Stimulated activated CD8-positive, alpha-beta memory T cell treated with anti-CD3 and anti-CD28 coated beads, Interleukin-4, amount 100 ng/mL, for 48 hours (primary cell): ENCODE results near the gene CAT.

Experiments used
- DNase-seq: peaks from one replicate; pipeline ENCODE4 v3.0.0-alpha.2; 2020

The CAT gene

DNA sequence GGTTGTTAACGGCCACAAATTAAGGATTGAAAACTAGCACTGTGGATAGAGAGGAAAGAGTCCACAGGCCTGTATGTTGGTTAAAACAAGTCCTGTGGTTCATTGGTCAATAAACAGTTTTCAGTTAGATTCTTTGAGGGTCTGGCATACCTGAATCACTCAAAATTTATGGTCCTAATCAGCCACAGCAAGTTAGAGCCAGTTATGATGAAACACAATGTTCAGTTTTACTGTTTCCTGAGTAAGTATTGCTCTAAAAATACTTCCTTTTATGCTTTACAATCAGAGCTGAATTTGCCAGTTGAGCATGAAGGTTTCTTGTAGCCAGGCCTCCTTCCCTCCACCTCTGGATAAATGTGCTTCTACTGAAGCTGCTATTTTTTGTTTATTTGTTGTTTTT is 12.9 kb upstream of the CAT start:
- DNase-seq: no peak

- no peak for DNase-seq
Observed at GRCh38 chr11:34426766-34427185, 12.0 kb upstream of the CAT start.

DNA sequence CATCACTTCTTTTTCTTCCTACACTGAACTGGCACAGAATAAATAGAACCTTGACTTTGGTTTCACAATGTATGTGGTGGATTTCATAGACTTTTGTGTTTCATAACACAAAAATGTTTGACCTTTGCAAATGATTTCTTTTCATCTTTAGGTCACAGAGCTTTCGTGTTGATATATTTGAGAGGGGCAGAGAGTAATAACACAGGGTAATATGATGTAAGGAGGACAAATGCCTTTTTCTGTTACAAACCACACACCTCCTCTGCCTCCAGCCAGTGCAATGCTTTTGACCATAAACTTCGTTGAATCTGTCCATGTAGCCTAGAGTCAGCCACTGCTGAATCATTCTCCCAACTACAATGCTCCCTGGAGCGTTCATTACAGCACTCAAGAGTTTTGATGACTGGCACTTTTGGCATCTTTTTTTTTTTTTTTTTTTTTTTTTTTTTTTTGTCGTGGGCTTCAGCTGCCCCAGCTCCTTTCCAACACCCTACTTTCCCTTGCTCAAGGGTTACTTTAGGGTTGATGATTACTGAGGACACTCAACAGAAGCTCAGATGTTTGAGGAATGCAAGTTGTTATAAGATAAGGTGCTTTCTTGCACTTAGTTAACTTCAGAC is 11.4 kb upstream of the CAT start:
- DNase-seq: no peak

- no peak for DNase-seq
Observed at GRCh38 chr11:34431979-34432378, 6.8 kb upstream of the CAT start.

- DNase-seq: no peak
Observed at GRCh38 chr11:34432822-34433221, 5.9 kb upstream of the CAT start.

- DNase-seq: no peak
Observed at GRCh38 chr11:34433899-34434298, 4.8 kb upstream of the CAT start.

- no peak for DNase-seq
Observed at GRCh38 chr11:34437224-34438125, 1.3 kb upstream of the CAT start.

- DNase-seq: no peak
Observed at GRCh38 chr11:34439610-34440198, 970 bp downstream of the CAT start.

DNA sequence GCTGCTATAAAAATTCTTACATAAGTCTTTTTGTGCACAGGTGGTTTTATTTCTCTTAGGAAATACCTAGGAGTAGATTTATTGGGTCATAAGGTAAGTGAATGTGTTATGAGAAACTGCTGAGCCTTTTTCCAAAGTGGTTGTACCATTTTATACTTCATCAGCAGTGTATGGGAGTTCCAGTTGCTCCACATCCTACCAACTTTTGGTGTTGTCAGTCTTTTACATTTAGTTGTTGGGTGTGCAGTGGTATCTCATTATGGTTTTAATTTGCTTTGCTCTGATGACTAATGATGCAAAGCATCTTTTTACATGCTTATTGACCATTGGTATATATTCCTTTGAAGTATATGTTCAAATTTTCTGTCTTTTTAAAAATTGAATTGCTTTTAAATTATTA is 3.1 kb downstream of the CAT start:
- no peak for DNase-seq

- no peak for DNase-seq
Observed at GRCh38 chr11:34443136-34443535, 4.4 kb downstream of the CAT start.

- no peak for DNase-seq
Observed at GRCh38 chr11:34444428-34444827, 5.7 kb downstream of the CAT start.

DNA sequence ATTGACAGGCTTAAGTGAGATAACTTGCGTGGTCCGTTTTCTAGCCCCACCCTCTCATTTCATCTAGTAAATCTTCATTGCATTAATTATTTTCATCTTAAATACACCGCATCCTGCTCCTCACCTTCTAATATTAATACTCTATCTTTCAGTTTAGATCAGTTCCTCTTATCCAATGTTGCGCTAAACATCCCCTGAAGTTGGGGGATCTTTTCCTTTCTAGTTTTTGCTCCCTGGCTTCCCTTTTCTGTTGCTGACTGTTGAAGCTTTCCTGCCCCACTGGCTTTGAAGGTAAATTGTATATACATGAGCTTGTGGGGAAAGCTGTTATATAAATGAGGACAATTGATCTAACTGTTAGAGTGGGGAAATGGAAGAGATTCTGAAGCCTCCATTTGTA is 7.2 kb downstream of the CAT start:
- DNase-seq: no peak

DNA sequence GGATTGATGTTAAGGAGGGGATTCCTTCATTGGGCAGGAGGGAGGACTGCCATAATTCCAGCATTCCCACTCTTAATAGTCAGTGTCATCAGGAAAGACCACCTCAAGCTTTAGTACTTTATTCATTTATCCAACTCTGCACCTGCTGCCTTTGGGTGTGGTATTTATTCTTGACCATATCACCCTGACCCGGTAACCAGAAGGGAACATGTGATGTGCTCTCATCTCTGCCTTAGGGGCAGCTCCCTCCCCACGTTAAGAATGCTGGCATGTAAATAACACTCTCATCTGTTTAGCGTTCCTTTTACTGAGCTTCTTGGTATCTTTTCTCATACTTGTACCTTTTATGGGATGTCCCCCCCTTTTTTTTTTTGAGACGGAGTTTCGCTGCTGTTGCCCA is 7.7 kb downstream of the CAT start:
- DNase-seq: no peak

DNA sequence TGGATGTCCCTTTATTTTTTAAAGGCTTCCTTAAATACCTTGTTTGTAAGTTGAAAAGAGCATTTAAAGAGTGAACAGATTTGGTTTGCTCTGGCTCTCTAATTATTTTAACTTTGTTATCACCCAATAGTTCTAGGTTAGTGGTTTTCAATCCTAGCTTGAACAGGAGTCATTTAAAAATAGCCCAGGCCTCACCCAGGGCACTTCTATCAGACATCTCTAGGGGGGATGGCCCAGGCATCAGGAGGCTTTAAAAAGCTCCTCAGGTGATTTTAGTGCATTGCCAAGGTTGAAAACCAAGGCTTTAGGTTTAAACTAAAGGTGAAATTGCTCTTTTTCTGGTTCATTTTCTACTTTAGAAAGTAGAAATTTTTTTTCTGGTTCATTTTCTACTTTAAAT is 8.3 kb downstream of the CAT start:
- no peak for DNase-seq

DNA sequence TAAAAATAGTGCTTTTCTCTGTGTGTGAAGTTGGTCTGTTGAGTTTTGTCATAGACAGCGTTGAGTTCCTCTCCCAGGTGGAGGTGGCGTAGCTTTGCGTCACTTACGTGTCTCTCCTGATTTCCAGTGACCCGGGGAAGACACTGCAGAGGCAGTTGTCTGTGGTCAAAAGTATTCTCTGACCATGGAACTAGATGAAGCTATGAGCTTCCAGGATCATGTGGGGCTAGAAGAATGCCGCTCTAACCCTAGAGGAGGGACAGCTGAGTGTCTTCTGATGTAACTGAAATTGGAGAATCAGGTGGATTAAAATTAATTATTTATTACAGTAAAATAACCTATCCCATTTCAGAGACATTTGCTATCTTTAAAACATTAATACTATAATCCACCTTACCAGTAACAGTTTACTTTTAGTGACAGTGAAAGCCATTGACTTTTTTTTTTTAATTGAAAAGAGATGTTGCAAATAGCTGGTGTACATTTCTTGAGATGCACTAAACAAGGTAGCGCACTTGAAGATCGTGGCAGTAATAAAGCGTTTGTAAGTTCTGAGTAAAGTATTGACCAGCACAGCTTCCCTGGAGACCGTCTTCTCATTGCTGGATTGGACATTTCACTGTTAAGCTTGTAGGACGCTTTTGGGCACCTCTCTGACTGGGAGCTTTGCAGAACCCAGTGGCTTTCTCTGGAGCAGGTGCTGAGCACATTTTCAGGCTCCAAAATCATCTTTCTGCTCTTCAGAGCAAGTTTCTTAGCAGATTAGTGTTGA is 9.7 kb downstream of the CAT start:
- DNase-seq: no peak

DNA sequence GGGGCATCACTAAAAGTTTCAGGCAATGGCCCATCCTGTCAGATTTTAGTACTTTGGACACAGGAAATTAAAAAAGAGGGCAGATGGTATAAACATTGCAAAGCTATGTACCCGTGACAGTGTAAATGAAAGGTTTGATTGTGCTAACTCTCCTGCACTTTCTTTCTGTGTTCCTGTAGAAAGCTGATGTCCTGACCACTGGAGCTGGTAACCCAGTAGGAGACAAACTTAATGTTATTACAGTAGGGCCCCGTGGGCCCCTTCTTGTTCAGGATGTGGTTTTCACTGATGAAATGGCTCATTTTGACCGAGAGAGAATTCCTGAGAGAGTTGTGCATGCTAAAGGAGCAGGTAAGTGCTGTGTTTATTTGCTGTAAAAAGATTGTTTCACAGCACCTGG is 10.3 kb downstream of the CAT start:
- DNase-seq: no peak

DNA sequence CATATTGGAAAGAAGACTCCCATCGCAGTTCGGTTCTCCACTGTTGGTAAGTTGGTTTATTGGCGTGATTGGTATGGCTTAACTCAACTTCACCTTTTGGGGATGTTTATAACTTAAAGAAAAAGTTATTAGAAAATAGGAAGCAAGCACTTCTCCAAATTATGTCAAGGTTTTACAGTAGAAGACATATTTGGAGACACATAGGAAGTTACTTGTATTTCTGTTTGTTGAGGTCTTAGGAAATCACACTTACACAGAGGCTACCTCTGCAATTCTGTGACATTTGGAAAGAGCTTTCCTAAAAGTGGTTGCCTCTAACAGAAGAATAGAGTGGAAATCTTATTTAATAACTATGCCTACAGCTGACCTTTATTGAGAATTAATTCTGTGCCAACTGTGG is 12.3 kb downstream of the CAT start:
- DNase-seq: no peak

DNA sequence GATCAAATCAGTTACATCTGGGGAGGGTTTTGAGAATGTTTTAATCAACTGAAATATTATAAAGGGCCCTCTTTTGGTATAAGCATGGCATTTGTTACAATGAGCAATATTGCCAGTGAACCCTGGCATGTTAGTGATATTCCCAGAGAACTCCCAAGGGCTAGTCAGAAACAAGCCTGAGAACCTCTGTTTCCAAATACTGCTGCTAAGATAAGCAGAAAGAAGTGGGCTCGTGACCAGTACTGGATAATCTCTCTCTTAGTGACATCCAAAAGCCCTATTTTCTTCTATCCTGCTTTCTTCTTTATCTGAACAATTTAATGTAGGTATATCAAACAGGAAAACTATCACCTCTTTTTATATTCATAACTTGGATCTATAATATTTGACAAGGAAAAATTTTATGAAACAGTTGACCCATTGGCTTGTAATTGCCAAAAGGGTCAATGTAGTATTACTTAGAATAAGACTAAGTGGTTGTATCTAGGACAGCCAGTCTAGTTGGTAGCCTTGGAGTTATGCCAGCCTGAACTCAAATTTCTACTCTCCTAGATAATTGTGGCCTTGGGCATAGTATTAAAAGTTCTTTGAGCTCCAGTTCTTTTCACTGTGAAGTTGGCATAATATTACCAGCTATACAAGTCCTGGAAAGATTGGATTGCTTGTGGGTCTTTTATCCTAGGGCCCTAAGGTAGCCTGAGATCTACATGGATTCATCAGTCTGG is 15.7 kb downstream of the CAT start:
- no peak for DNase-seq

GRCh38 chr11:34457607-34458006 is 18.9 kb downstream of the CAT start:
- no peak for DNase-seq

DNA sequence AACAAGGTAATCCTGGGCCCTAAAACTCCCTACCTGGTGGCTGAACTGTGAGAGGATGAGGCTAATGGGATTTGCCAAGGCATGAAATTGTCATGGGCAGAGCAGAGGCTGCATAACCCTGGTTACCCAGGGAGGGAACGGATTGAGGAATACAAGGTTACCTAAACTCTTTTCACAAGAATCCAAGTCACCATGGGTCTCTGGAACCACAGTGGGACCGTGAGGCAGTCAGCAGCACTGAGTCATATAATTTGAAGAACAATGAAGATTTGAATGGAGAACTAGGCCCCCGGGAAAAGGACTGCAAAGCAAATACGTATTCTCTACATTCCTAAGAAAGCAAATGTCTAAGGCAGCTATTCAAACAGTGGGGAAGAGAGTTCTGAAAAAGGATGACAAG is 19.8 kb downstream of the CAT start:
- no peak for DNase-seq

GRCh38 chr11:34459507-34460162 is 20.9 kb downstream of the CAT start:
- no peak for DNase-seq

DNA sequence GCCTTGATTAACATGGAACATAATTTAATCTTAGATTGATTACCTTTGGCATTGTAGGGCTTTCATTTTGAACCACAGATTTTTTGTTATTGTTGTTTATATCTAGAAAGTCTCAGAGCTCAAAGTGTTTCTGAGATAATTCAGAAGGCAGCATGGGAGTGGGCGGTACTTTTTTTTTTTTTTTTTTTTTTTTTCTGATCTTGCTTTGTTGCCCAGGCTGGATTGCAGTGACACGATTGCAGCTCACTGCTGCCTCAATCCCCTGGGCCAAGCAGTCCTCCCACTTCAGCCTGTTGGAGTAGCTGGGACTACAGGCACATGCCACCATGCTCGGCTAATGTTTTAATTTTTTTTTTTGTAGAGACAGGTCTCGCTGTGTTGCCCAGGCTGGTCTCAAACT is 21.5 kb downstream of the CAT start:
- DNase-seq: no peak
